Measurements from ENCODE around the gene ZPLD1.

The ZPLD1 gene

GRCh38 chr3:102512734-102513504 lies 78.1 kb downstream of the ZPLD1 start:
- no peak for DNase-seq (ENCODE audit: low read depth, low spot score)
- H3K27ac ChIP-seq: no peak overlapping the region

- H3K27ac ChIP-seq: no peak overlapping the region
- no peak for DNase-seq (ENCODE audit: low read depth, low spot score)
These were observed 79.4 kb downstream of the ZPLD1 start for GRCh38 chr3:102514241-102514640.

GRCh38 chr3:102521246-102521645 lies 86.4 kb downstream of the ZPLD1 start:
- DNase-seq (ENCODE audit: low read depth, low spot score): no peak
- H3K27ac ChIP-seq: no peak overlapping the region

- no peak for DNase-seq (ENCODE audit: low read depth, low spot score)
These were observed 90.8 kb downstream of the ZPLD1 start for GRCh38 chr3:102525624-102526023.

GRCh38 chr3:102526865-102527264 lies 92.0 kb downstream of the ZPLD1 start:
- no peak overlapping the region for H3K27ac ChIP-seq
- DNase-seq (ENCODE audit: low read depth, low spot score): no peak

More at GRCh38 chr3:102525624-102526023, 90.8 kb downstream of the ZPLD1 start:
- H3K27ac ChIP-seq: no peak overlapping the region

GRCh38 chr3:102528727-102529126 lies 93.9 kb downstream of the ZPLD1 start:
- no peak overlapping the region for H3K27ac ChIP-seq
- no peak for DNase-seq (ENCODE audit: low read depth, low spot score)
